Fibroblast of upper back skin (primary cell): ENCODE measurements around the gene CHSY1.

Source experiments
- DNase-seq: peaks from one replicate; pipeline ENCODE4 v3.0.0-alpha.2; 2013

CHSY1 gene

GRCh38 chr15:101148881-101149664, 102.8 kb downstream of the CHSY1 start:
- DNase-seq: no peak

DNA sequence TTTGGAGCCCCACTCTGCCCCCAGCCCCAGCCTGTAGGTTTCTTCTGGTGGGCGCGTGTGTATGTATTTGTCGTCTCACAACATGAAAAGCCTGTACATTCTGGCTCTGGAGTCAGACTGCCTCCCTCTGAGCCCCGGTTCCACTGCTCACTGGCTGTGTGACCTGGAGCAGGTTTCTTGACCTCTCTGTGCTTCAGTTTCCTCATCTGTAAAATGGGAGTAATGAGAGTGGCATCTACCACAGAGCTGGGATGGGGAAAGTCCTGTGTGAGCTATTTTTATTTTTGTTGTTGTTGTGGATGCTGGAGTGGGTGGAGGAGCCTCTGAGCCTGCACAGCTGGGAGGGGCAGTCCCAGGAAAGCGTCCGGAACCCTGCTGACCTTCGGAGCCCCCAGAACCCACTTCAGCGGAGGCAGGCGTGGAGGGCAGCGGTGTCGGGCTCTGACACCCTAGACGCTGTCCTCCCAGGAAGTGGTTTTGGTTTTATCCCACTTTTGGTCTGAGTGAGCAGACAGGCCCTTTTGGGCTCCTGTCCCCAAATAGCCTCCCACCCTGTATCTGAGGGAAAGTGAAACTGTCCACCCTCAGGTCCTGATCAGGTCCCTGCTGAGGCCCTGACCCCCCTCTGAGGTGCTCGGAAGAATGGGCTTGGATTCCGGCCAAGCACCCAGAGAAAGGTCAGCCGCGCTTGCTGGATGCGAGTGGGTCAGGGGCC, 103.5 kb downstream of the CHSY1 start:
- DNase-seq: no peak

GRCh38 chr15:101147181-101147580, 104.7 kb downstream of the CHSY1 start:
- no peak for DNase-seq

DNA sequence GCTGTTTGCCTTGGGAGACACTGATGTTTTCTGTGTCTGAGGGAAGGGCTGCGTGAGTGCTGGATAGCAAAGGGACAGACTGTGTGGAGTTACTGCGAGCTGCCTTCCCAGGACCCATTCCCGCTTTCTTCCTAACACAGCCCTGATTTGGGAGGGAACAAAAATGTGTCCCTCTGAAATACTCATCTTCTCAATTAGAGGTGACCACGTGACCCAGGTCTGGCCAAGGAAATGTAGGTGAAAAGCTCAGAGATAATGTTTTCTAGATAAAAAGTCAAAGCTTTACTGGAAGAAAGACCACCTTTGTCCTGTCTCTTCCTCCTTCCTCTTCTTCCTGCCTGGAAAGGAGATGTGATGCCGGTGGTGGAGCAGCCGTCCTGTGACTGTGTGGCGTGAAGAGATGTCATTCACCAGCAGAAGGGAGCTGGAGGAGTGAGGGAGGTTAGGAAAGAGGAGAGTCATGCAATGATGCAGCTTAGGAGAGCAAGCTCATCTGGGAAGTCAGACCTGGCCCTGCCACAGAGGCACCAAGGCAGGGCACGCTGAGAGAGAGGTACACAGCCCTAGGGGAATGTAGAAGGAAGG, 105.6 kb downstream of the CHSY1 start:
- no peak for DNase-seq

DNA sequence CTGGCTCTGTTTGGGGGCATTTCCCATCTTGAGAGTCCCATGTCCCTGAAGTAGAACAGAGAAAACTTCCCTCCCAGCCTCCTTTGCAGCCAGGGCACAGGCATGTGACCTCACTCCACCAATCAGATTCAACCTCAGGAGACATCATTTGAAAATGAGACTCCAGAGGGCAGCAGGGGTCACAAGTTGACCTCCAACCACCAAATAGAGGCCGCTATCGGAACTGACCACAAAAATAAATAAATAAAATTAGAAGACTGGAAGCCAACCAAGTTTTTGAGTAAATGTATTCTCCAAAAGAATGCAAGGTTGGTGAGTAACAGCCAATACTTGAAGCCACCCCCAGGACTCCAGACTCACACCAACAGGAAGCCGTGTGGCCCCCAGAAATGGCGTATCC, 106.5 kb downstream of the CHSY1 start:
- no peak for DNase-seq

DNA sequence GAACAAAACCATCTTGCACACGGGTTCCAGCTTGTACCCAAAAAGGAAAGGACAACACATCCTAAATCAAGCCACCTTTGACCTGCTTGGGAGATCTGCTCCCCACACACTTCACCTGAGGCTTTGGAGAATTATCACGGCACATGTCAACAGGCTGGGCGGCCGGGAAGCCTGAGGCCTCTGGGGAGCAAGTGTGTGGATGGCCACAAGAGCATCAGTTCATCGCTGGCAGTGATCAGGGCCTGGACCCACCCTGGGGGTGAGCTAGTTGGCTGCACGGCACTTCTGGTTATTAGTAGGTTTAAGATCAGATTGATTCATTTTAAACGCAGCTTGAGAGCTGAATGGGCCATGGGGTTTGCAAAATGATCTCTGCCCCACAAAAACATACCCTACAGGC, 108.5 kb downstream of the CHSY1 start:
- DNase-seq: no peak

DNA sequence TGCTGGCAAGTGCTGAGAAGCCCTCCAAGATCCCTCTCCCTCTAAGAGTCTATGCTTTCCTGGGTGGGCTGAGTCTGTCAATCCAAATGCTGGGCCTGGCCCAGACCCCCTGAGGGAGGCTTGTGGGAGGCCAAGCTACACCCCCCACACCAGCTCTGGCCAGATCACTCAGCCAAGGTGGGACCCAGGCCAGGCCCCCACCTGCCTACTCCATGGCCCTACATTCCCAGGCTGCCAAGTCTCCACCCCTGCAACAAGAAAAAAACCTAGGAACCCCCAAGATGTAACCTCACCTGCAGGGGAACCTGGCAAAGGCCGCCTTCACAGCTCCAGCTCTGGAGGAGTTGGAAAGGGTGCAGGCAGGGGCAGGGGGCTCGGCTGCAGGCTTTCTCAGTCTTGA, 109.1 kb downstream of the CHSY1 start:
- DNase-seq: no peak

GRCh38 chr15:101141926-101142527, 109.8 kb downstream of the CHSY1 start:
- no peak for DNase-seq

DNA sequence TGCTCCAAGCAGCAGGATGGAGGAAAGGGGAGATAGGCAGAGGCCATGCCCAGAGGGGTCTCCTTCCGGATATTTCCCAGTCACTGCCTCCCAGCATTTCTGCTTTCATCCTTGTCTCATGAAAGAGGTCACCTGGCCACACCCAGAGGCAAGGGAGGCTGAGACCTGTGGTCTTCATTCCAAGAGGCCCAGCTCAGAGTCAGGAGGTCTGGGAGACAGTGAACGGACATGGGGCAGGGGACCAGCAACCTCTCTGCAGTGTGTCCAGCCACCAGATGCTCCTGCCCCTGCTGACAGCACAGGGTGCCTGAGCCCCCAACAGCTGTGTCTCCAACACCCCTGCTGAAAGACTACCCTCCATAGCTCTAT, 111.2 kb downstream of the CHSY1 start:
- DNase-seq: no peak

DNA sequence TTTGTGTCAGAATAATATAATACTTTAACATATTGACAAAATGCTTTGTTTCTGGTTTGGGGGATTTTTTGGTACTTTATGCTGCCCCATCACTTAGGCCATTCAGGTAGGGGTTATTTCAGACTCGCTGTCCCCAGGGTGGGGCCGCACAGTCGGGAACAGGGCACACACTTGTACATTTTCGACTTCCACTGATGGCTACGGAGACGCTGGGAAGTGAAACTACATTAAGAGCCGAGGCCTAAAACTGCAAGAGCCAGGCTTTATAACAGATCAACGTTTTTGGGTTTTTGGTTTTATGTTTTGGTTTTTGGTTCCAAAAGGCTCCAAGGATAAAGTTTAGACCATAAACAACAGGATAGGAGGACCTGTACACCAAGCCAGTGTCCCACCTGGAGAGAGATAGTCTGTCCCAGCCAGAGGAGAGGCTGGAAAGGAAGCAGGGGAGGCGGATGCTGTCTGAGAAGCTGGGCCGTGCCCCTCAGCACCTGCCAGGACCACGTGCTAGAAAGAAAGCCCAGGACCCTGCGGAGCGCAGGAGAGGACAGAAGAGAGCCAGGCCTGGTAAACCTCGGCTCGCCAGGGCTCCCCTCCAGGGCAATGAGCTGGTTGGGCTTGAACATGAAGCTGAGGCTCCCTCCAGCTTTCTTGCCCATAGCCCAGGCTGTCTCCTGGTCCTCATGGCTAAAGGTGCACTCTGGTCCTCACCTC, 111.7 kb downstream of the CHSY1 start:
- DNase-seq: no peak

GRCh38 chr15:101138913-101139880, 112.7 kb downstream of the CHSY1 start:
- peak; percentile 87 for DNase-seq

GRCh38 chr15:101138086-101138660, 113.7 kb downstream of the CHSY1 start:
- DNase-seq: no peak

GRCh38 chr15:101137312-101137940, 114.4 kb downstream of the CHSY1 start:
- no peak for DNase-seq

GRCh38 chr15:101136381-101137268, 115.2 kb downstream of the CHSY1 start:
- DNase-seq: no peak

- no peak for DNase-seq
Observed at GRCh38 chr15:101135532-101136166, 116.2 kb downstream of the CHSY1 start.

DNA sequence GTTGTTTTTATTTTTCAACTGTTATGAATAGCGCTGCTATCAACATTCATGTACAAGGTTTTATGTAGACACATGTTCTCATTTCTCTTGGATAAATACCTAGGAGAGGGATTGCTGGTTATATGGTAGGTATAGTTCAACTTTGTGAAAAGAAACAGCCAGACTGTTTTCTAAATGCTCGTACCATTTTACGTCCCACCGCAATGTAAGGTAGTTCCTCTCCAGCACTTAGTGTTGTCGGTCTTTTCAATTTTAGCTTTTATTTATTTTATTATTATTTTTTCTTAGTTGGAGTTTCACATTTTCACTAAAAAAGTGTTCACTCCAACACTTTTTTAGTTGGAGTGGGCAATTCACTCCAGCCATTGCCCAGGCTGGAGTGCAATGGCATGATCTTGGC, 117.1 kb downstream of the CHSY1 start:
- DNase-seq: no peak

GRCh38 chr15:101133751-101134261, 118.0 kb downstream of the CHSY1 start:
- no peak for DNase-seq

DNA sequence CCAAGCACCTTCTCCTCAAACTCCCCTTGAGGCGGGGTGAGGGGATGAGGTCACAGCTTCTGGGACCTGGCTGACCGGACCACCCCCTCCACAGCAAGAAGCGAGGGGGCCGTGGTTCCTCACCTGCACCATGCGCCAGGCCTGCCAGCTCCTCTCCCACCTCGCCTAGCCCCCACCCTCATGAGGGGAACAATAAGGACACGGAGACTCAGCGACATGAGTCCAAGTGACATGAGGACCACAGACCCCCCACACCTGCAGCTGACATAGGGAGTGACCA, 118.7 kb downstream of the CHSY1 start:
- no peak for DNase-seq

DNA sequence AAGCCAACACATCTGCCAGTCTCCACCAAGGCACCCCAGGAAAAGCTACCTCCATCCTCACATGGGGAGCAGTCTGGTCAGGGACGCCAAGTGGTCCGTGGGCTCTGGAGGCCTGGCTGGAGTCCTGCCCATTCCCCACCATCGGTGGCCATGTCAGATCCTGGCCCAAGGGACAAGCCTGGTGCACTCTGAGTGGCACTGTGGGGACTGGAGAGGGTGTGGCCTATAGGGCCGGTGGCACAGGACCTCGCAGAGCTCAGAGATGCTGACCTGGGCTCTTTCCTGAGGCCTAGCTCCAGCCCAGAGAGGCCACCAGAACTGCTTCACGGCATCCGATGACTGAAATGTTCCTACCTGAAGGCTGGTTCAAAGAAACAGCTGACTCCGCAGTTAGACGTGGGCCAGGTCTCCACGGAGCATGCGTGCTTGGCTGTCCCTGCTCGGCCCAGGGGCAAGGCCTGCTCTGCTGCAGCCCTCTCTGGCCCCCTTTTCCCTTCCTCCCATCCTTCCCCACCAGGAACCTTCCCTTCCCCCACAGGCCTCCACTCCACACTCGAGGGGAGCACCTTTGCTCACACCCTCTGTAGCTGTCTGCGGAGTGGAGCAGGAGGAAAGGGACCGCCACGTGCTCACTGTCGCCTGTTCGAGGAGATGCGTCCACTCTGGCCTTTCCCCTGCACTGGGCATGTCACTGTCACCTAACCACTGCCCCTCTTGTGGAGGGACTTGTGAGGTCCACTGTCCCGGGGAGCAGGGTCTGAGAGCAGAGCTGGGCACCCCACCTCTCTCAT, 119.3 kb downstream of the CHSY1 start:
- no peak for DNase-seq
